Measurements from ENCODE around the gene CACNG4.
"Not testable (repeated sequence)": the region's sequence is repeated elsewhere in the genome, so short reads cannot be mapped to it uniquely, and the experiment has no call there.

CACNG4 gene

GRCh38 chr17:66965801-66966262 is 1.3 kb downstream of the CACNG4 start:
- no peak for DNase-seq

- no peak for DNase-seq
These were observed 1.8 kb downstream of the CACNG4 start for GRCh38 chr17:66966298-66966697.

- no peak for DNase-seq
These were observed 2.4 kb downstream of the CACNG4 start for GRCh38 chr17:66966704-66967418.

- no peak for DNase-seq
These were observed 3.5 kb downstream of the CACNG4 start for GRCh38 chr17:66967837-66968543.

GRCh38 chr17:66968916-66969315 is 4.4 kb downstream of the CACNG4 start:
- no peak for DNase-seq

- no peak for DNase-seq
These were observed 5.6 kb downstream of the CACNG4 start for GRCh38 chr17:66970140-66970539.

- no peak for DNase-seq
These were observed 6.3 kb downstream of the CACNG4 start for GRCh38 chr17:66970797-66971196.

GRCh38 chr17:66971264-66971663 is 6.8 kb downstream of the CACNG4 start:
- no peak for DNase-seq

- DNase-seq, result no peak
These were observed 7.4 kb downstream of the CACNG4 start for GRCh38 chr17:66971730-66972441.

- not testable (repeated sequence) for DNase-seq
These were observed 7.9 kb downstream of the CACNG4 start for GRCh38 chr17:66972442-66972830.

- no peak for DNase-seq
These were observed 10.7 kb downstream of the CACNG4 start for GRCh38 chr17:66975188-66975587.

GRCh38 chr17:66975614-66976378 is 11.3 kb downstream of the CACNG4 start:
- DNase-seq, result no peak

GRCh38 chr17:66976379-66976663 is 11.8 kb downstream of the CACNG4 start:
- no peak for DNase-seq

GRCh38 chr17:66976781-66977201 is 12.3 kb downstream of the CACNG4 start:
- no peak for DNase-seq

GRCh38 chr17:66978514-66979061 is 14.1 kb downstream of the CACNG4 start:
- no peak for DNase-seq

- no peak for DNase-seq
These were observed 16.4 kb downstream of the CACNG4 start for GRCh38 chr17:66980896-66981295.

GRCh38 chr17:66981983-66982508 is 17.5 kb downstream of the CACNG4 start:
- DNase-seq, result no peak

- DNase-seq, result no peak
These were observed 19.0 kb downstream of the CACNG4 start for GRCh38 chr17:66983414-66984021.

GRCh38 chr17:66984730-66985129 is 20.2 kb downstream of the CACNG4 start:
- no peak for DNase-seq

GRCh38 chr17:66985338-66986237 is 21.1 kb downstream of the CACNG4 start:
- DNase-seq, result no peak

GRCh38 chr17:66986659-66987058 is 22.2 kb downstream of the CACNG4 start:
- no peak for DNase-seq

All from activated effector memory CD4-positive, alpha-beta T cell treated with Interleukin-2 at 50 U/mL for 16 hours (primary cell).